Osteocyte (in vitro differentiated cells): ENCODE results near the gene EMC9. TPM values are rescaled to one million over a fixed set of nuclear protein-coding genes. Genes with fewer than 3 reads are reported as not detected.

Experiments
- DNase-seq: peaks from one replicate; pipeline ENCODE4 v3.0.0; 2021; ENCODE audit warnings: mixed read lengths; ENCODE audit not compliant: unreplicated experiment; ENCODE audit errors: extremely low spot score
- H3K27ac Mint-ChIP-seq: one replicate; pipeline ENCODE4 v1.8.0; 2021; ENCODE audit warnings: mild to moderate bottlenecking, mixed read lengths; ENCODE audit not compliant: unreplicated experiment
- H3K27me3 Mint-ChIP-seq: one replicate; pipeline ENCODE4 v1.8.0; 2021; ENCODE audit warnings: mixed read lengths; ENCODE audit not compliant: unreplicated experiment
- H3K36me3 Mint-ChIP-seq: one replicate; pipeline ENCODE4 v1.8.0; 2021; ENCODE audit warnings: mixed read lengths; ENCODE audit not compliant: unreplicated experiment
- H3K4me1 Mint-ChIP-seq: one replicate; pipeline ENCODE4 v1.8.0; 2021; ENCODE audit warnings: mixed read lengths; ENCODE audit not compliant: unreplicated experiment
- H3K4me3 Mint-ChIP-seq: one replicate; pipeline ENCODE4 v1.8.0; 2021; ENCODE audit warnings: mild to moderate bottlenecking, moderate library complexity, mixed read lengths; ENCODE audit not compliant: unreplicated experiment
- H3K9me3 Mint-ChIP-seq: one replicate; pipeline ENCODE4 v1.8.0; 2021; ENCODE audit warnings: mixed read lengths; ENCODE audit not compliant: unreplicated experiment
- total RNA-seq: library from RNA; stranded (reverse); gene quantifications from 2 replicates; pipeline ENCODE4 v1.2.1, GENCODE V29; 2021
- TF ChIP-seq, protein P1 (sequence below): fragments of 200-600 bp; sonication (generic); IDR thresholded peaks from 2 replicates; pipeline ENCODE4 v1.5.0; 2021; ENCODE audit warnings: antibody characterized with exemption, mild to moderate bottlenecking, moderate library complexity

The EMC9 gene
- total RNA-seq, 1 donor from 2014 or later: 15.6 TPM

DNA sequence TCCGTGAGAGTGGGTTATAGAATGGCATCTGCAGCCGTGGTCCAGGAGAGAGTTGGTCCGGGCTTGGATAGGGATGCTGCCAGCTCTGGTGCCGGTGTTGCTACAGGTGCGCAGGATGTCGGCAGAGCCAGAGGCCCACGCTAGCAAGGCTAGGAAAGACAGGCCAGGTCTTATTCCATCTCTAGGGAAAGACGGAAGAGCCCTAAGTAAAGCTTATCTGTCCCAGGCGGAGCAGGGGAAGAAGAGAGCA is 5.9 kb downstream of the EMC9 start:
- TF ChIP-seq, protein P1, sequence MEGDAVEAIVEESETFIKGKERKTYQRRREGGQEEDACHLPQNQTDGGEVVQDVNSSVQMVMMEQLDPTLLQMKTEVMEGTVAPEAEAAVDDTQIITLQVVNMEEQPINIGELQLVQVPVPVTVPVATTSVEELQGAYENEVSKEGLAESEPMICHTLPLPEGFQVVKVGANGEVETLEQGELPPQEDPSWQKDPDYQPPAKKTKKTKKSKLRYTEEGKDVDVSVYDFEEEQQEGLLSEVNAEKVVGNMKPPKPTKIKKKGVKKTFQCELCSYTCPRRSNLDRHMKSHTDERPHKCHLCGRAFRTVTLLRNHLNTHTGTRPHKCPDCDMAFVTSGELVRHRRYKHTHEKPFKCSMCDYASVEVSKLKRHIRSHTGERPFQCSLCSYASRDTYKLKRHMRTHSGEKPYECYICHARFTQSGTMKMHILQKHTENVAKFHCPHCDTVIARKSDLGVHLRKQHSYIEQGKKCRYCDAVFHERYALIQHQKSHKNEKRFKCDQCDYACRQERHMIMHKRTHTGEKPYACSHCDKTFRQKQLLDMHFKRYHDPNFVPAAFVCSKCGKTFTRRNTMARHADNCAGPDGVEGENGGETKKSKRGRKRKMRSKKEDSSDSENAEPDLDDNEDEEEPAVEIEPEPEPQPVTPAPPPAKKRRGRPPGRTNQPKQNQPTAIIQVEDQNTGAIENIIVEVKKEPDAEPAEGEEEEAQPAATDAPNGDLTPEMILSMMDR: no peak
- DNase-seq: no peak
- peaks cover 19% of the 10 kb centered on the region for H3K36me3 Mint-ChIP-seq
- H3K4me3 Mint-ChIP-seq: peak overlapping the region; percentile 79
- peak overlapping the region; percentile 66 for H3K27ac Mint-ChIP-seq
- H3K9me3 Mint-ChIP-seq: no peaks in the 10 kb centered on the region
- H3K4me1 Mint-ChIP-seq: peaks cover 26% of the 10 kb centered on the region
- H3K27me3 Mint-ChIP-seq: no peaks in the 10 kb centered on the region

DNA sequence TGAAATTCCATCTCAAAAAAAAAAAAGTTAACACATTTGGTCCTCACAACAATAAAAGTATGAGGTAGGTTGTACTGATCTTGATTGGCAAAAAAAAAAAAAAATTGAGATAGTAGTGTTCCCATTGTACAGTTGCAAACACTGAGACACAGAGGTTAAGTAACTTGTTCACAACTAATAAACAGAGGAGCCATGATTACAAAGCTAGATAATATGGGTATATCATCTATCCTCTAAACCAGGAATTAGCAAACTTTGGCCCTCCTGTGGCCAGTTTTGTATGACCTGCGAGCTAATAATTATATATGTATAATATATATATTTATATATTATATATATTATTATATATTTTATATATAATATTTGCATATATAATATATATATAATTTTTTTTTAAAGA is 7.7 kb downstream of the EMC9 start:
- Mint-ChIP-seq H3K4me1 (peaks cover 12% of the 10 kb centered on the region), H3K4me3 (no peak overlapping the region), H3K9me3 (no peaks in the 10 kb centered on the region), H3K27ac (no peak overlapping the region), H3K36me3 (peaks cover 13% of the 10 kb centered on the region), H3K27me3 (no peaks in the 10 kb centered on the region)
- no peak for DNase-seq
- TF ChIP-seq, protein P1: no peak

DNA sequence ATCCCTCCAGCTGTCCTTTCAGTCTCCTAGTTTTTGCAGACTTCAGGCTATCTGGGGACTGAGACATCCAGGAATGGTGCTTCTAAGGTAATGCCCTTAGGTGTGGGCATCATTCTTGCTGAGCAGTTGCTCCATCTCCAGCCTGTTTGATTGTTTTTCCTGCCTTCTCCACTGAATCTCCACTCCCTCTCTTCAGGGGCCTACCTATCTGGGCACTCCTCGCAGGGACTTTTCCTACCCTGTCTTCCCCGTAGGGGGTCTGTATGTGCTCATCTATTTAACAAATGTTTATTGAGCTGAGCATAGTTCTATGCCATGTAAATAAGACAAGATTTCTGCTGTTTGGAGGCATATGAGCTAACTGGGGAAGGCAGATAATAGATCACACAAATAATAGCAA is 8.4 kb downstream of the EMC9 start:
- no peak for DNase-seq

DNA sequence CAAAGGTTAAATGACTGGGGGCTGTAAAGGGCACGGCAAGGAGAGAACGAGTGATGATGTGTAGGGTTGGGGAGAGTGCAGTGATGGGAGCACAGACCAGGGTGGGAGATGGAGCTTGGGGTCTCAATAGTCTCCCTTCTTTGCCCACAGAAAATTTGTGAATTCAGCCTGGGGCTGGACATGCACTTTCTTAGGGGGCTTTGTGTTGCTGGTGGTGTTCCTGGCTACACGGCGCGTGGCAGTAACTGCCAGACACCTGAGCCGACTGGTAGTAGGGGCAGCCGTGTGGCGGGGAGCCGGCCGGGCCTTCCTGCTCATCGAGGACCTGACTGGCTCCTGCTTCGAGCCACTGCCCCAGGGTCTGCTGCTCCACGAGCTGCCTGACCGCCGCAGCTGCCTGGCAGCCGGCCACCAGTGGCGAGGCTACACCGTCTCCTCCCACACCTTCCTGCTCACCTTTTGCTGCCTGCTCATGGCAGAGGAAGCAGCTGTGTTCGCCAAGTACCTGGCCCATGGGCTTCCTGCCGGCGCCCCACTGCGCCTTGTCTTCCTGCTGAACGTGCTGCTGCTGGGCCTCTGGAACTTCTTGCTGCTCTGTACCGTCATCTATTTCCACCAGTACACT is 9.2 kb downstream of the EMC9 start:
- peaks cover 11% of the 10 kb centered on the region for H3K4me1 Mint-ChIP-seq
- H3K4me3 Mint-ChIP-seq: no peak overlapping the region
- no peaks in the 10 kb centered on the region for H3K27me3 Mint-ChIP-seq
- TF ChIP-seq, protein P1: no peak
- peaks cover 1% of the 10 kb centered on the region for H3K36me3 Mint-ChIP-seq
- H3K9me3 Mint-ChIP-seq: no peaks in the 10 kb centered on the region
- no peak for DNase-seq
- H3K27ac Mint-ChIP-seq: no peak overlapping the region

More for the DNA sequence above, 8.4 kb downstream of the EMC9 start:
- Mint-ChIP-seq H3K9me3 (no peaks in the 10 kb centered on the region), H3K27ac (no peak overlapping the region), H3K4me1 (peaks cover 12% of the 10 kb centered on the region), H3K27me3 (no peaks in the 10 kb centered on the region), H3K4me3 (no peak overlapping the region), H3K36me3 (peaks cover 6% of the 10 kb centered on the region)
- TF ChIP-seq, protein P1: no peak

DNA sequence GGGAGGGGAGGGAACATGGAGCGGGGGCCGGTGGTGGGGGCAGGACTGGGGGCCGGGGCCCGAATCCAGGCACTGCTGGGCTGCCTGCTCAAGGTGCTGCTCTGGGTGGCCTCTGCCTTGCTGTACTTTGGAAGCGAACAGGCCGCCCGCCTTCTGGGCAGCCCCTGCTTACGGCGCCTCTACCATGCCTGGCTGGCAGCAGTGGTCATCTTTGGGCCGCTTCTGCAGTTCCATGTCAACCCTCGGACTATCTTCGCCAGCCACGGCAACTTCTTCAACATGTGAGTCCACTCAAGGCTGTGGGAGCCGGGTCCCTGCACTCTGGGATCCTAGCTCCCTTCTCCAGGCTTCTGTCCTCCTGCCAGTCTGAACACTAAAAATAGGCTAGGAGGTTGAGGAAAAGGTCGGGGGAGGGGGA is 9.8 kb downstream of the EMC9 start:
- H3K4me3 Mint-ChIP-seq: no peak overlapping the region

More for the DNA sequence above, 9.8 kb downstream of the EMC9 start:
- Mint-ChIP-seq H3K9me3 (no peaks in the 10 kb centered on the region), H3K4me1 (peaks cover 5% of the 10 kb centered on the region), H3K27me3 (no peaks in the 10 kb centered on the region), H3K27ac (no peak overlapping the region), H3K36me3 (no peaks in the 10 kb centered on the region)
- TF ChIP-seq, protein P1: no peak
- no peak for DNase-seq
